ENCODE data around the gene RALGAPB. TPM values are rescaled to one million over a fixed set of nuclear protein-coding genes. Genes with fewer than 3 reads are reported as not detected.
A peak's percentile ranks its signal among the peaks of the same experiment; 100 is the strongest.

Gene RALGAPB
- total RNA-seq, 1 experiment from 2014 or later: 30.4 TPM

DNA sequence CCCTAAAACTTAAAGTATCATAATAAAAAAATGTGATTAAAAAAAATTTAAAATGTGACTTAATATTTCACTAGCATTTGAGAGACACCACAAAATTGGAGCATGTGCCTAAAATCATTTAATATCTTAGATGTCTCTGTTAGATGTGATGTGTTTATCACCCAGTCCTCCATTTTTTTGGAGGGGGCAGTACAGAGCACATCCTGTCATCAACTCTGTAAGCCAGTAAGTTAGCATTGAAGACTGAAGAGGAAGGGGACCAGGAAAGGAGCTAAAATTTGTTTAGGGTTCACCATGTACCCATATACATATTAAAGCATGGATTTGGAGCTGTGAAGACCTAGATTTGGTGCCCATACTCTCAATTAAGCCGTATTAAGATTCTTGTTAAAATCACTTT, 77.6 kb downstream of the RALGAPB start:
- Histone ChIP-seq H3K4me2 (ENCODE audit: low read length) (no peak overlapping the region), H2AFZ (ENCODE audit: low read length) (no peak overlapping the region), H3K36me3 (ENCODE audit: low read depth, low read length) (peaks cover 50% of the 10 kb centered on the region), H3K27me3 (ENCODE audit: low read length) (no peaks in the 10 kb centered on the region), H3K27ac (ENCODE audit: low read length) (no peak overlapping the region), H3K9me2 (replicated peaks; ENCODE audit: low read length) (no peaks in the 10 kb centered on the region), H3K4me3 (ENCODE audit: low read length) (no peak overlapping the region), H3K9me3 (ENCODE audit: low read length) (no peaks in the 10 kb centered on the region), H3K9ac (ENCODE audit: low read length) (no peak overlapping the region), H3F3A (ENCODE audit: low read length, unreplicated experiment) (no peaks in the 10 kb centered on the region), H4K20me1 (ENCODE audit: low read length) (peaks cover 8% of the 10 kb centered on the region; the same call in 1 of the 2 replicates), H3K4me1 (ENCODE audit: insufficient read depth, low read length) (peaks cover 13% of the 10 kb centered on the region), H3K79me2 (ENCODE audit: low read length) (no peaks in the 10 kb centered on the region)
- peak; percentile 12 for DNase-seq
- CTCF ChIA-PET: no interaction called here
- BruUV-seq (replicated peaks): no TSS peak
- intact Hi-C loops (cut with micrococcal nuclease): no loop called here
- POLR2A ChIA-PET (ENCODE audit: unreplicated experiment): no interaction called here
- no peak for ATAC-seq
- no peak for TF ChIP-seq EZH2 (IDR thresholded peaks at IDR 0.05; ENCODE audit: low read length, unreplicated experiment)
- TF ChIP-seq, protein P1, sequence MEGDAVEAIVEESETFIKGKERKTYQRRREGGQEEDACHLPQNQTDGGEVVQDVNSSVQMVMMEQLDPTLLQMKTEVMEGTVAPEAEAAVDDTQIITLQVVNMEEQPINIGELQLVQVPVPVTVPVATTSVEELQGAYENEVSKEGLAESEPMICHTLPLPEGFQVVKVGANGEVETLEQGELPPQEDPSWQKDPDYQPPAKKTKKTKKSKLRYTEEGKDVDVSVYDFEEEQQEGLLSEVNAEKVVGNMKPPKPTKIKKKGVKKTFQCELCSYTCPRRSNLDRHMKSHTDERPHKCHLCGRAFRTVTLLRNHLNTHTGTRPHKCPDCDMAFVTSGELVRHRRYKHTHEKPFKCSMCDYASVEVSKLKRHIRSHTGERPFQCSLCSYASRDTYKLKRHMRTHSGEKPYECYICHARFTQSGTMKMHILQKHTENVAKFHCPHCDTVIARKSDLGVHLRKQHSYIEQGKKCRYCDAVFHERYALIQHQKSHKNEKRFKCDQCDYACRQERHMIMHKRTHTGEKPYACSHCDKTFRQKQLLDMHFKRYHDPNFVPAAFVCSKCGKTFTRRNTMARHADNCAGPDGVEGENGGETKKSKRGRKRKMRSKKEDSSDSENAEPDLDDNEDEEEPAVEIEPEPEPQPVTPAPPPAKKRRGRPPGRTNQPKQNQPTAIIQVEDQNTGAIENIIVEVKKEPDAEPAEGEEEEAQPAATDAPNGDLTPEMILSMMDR (conservative IDR thresholded peaks at IDR 0.05; ENCODE audit: low read depth, low read length): peak; percentile 52

DNA sequence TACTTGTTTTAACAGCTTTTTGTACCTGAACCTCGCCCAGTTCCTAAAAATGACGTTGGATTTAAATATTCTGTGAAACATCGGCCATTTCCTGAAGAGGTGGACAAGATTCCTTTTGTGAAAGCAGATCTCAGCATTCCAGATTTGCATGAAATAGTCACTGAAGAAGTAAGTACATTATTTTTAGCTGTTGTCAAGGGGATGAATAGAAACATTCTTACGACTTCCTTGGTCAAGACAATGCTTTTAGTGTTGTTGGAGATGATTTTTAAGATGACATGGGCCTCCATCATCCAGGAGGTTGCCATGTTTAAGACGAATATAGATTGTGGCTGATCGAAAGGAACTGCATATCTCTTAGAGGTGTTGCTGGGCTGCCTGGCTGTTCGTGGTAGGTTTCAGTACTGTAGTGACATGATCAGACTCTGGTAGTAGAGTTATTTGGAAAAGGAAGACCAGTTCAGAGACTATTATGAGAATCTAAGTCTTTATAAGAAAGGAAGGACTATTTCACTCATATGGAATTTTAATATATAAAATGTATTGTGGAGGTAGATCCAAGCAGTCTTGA, 78.5 kb downstream of the RALGAPB start:
- BruUV-seq (replicated peaks): no TSS peak
- TF ChIP-seq, protein P1 (conservative IDR thresholded peaks at IDR 0.05; ENCODE audit: low read depth, low read length): no peak
- TF ChIP-seq EZH2phosphoT487 (IDR thresholded peaks at IDR 0.05; ENCODE audit: borderline replicate concordance, low read length) (no peak), EZH2 (IDR thresholded peaks at IDR 0.05; ENCODE audit: low read length, unreplicated experiment) (no peak)
- ATAC-seq: no peak

DNA sequence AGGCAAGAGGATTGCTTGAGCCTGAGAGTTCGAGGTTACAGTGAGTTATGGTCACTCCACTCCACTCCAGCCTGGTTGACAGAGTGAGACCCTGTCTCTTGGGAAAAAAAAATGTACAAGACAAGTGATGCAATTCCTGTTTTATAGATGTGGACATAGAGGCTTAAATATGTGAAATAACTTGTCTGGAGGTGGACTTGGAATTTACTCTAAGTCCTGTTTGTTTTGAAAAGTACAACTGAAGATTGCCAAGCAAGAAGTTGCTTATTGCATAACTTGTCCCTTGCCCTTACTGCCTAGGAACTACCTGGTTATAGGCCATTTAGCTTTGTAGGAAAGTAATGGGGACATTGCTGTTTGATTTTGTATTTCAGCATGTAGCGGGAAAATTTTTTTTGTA, 82.3 kb downstream of the RALGAPB start:
- no peak overlapping the region for H3K9ac ChIP-seq (ENCODE audit: low read length)
- TF ChIP-seq EZH2 (IDR thresholded peaks at IDR 0.05; ENCODE audit: low read length, unreplicated experiment) (no peak), EZH2phosphoT487 (IDR thresholded peaks at IDR 0.05; ENCODE audit: borderline replicate concordance, low read length) (no peak)
- TF ChIP-seq, protein P1 (conservative IDR thresholded peaks at IDR 0.05; ENCODE audit: low read depth, low read length): no peak
- no peaks in the 10 kb centered on the region for H3K27me3 ChIP-seq (ENCODE audit: low read length)
- H3K79me2 ChIP-seq (ENCODE audit: low read length): no peaks in the 10 kb centered on the region
- ATAC-seq (no peak), DNase-seq (no peak)
- H3F3A ChIP-seq (ENCODE audit: low read length, unreplicated experiment): no peaks in the 10 kb centered on the region
- ChIA-PET CTCF (no interaction called here), POLR2A (ENCODE audit: unreplicated experiment) (no interaction called here)
- no peaks in the 10 kb centered on the region for H4K20me1 ChIP-seq (ENCODE audit: low read length)
- H3K4me2 ChIP-seq (ENCODE audit: low read length): no peak overlapping the region
- H3K4me1 ChIP-seq (ENCODE audit: insufficient read depth, low read length): no peaks in the 10 kb centered on the region
- H3K36me3 ChIP-seq (ENCODE audit: low read depth, low read length): peaks cover 58% of the 10 kb centered on the region
- H2AFZ ChIP-seq (ENCODE audit: low read length): no peak overlapping the region
- H3K27ac ChIP-seq (ENCODE audit: low read length): no peak overlapping the region
- no TSS peak for BruUV-seq (replicated peaks)
- H3K4me3 ChIP-seq (ENCODE audit: low read length): no peak overlapping the region
- intact Hi-C loops (cut with micrococcal nuclease): no loop called here
- H3K9me2 ChIP-seq (replicated peaks; ENCODE audit: low read length): no peaks in the 10 kb centered on the region
- no peaks in the 10 kb centered on the region for H3K9me3 ChIP-seq (ENCODE audit: low read length)

More for the DNA sequence above, 78.5 kb downstream of the RALGAPB start:
- H3K27me3 ChIP-seq (ENCODE audit: low read length): no peaks in the 10 kb centered on the region
- H3F3A ChIP-seq (ENCODE audit: low read length, unreplicated experiment): no peaks in the 10 kb centered on the region
- CTCF ChIA-PET: no interaction called here
- no peak overlapping the region for H3K4me2 ChIP-seq (ENCODE audit: low read length)
- no peak overlapping the region for H3K4me3 ChIP-seq (ENCODE audit: low read length)
- intact Hi-C loops (cut with micrococcal nuclease): no loop called here
- no peak for DNase-seq
- H3K9me3 ChIP-seq (ENCODE audit: low read length): no peaks in the 10 kb centered on the region
- H3K9me2 ChIP-seq (replicated peaks; ENCODE audit: low read length): no peaks in the 10 kb centered on the region
- H3K27ac ChIP-seq (ENCODE audit: low read length): no peak overlapping the region
- peaks cover 8% of the 10 kb centered on the region; the same call in 1 of the 2 replicates for H4K20me1 ChIP-seq (ENCODE audit: low read length)
- POLR2A ChIA-PET (ENCODE audit: unreplicated experiment): no interaction called here
- H3K79me2 ChIP-seq (ENCODE audit: low read length): no peaks in the 10 kb centered on the region
- H2AFZ ChIP-seq (ENCODE audit: low read length): no peak overlapping the region
- H3K36me3 ChIP-seq (ENCODE audit: low read depth, low read length): peaks cover 51% of the 10 kb centered on the region
- H3K4me1 ChIP-seq (ENCODE audit: insufficient read depth, low read length): peaks cover 13% of the 10 kb centered on the region
- no peak overlapping the region for H3K9ac ChIP-seq (ENCODE audit: low read length)
